Stimulated activated CD4-positive, alpha-beta T cell treated with anti-CD3 and anti-CD28 coated beads, Interleukin-1b, Interleukin-23, amount 100 ng/mL, for 24 hours (primary cell): Measurements from ENCODE around the gene SLC16A8.

Experiments used
- DNase-seq, 4 experiments: peaks; one replicate each; pipeline ENCODE4 v3.0.0-alpha.2; 2020; ENCODE audit warnings: low read depth in 4 of 4, low spot score in 1 of 4

The SLC16A8 gene

GRCh38 chr22:38031491-38031890 lies 52.5 kb downstream of the SLC16A8 start:
- no peak for DNase-seq

- DNase-seq, result no peak
Measured at GRCh38 chr22:38030311-38031133, 53.5 kb downstream of the SLC16A8 start.

GRCh38 chr22:38029901-38030300 lies 54.1 kb downstream of the SLC16A8 start:
- DNase-seq, result no peak

- DNase-seq, result no peak
Measured at GRCh38 chr22:38029370-38029769, 54.6 kb downstream of the SLC16A8 start.

- DNase-seq, result no peak
Measured at GRCh38 chr22:38028344-38029130, 55.4 kb downstream of the SLC16A8 start.
